ENCODE data around the gene REXO2. TPM values are rescaled to one million over a fixed set of nuclear protein-coding genes. Genes with fewer than 3 reads are reported as not detected.

The REXO2 gene
- total and polyA plus RNA-seq, 2 donors (not counting 1 experiment from before 2014, with no cell fraction given) = 27.7 to 37.2 TPM

DNA sequence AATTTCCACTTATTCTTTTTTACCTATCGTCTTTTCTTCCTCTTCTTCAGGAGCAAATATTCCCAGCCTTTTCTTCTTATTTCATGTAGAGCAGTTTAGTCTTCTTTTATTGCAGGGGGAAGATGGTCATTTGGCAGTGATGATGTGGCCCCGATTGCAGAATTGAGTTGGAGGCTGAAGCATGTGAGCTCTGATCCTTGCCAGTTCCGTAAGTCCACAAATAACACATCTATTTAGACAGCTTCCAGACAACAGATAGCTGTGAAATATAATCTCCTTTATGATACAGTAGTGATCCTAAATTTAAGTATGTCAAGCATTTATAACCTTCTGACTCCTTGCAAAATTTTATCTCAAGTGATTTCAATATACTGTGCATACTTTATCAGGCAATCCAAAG, 27.5 kb downstream of the REXO2 start:
- Mint-ChIP-seq H3K27ac (no peak overlapping the region), H3K27me3 (peaks cover 3% of the 10 kb centered on the region), H3K9me3 (ENCODE audit: insufficient read depth) (peaks cover 4% of the 10 kb centered on the region), H3K4me1 (no peaks in the 10 kb centered on the region), H3K4me3 (no peak overlapping the region)
- Histone ChIP-seq H3K79me2 (ENCODE audit: control insufficient read depth, insufficient read depth, low read length) (no peaks in the 10 kb centered on the region), H4K20me1 (ENCODE audit: control insufficient read depth, insufficient read depth, low read length, poor library complexity, severe bottlenecking) (no peaks in the 10 kb centered on the region), H3K4me3 (ENCODE audit: control extremely low read depth in 1 of 5, extremely low read depth in 1 of 5, insufficient read depth in 1 of 5, low read depth in 2 of 5, low read length in 4 of 5) (no peak overlapping the region), H3K4me1 (ENCODE audit: control insufficient read depth in 2 of 2, insufficient read depth in 2 of 2, low read length in 2 of 2) (no peaks in the 10 kb centered on the region), H3K27me3 (replicated peaks in 1 of 4; ENCODE audit: control extremely low read depth in 1 of 4, control insufficient read depth in 3 of 4, insufficient read depth in 4 of 4, low read length in 3 of 4) (no peaks in the 10 kb centered on the region), H2AFZ (ENCODE audit: insufficient read depth, low read depth, low read length, poor library complexity, severe bottlenecking) (no peak overlapping the region), H3K27ac (ENCODE audit: low read length in 2 of 2) (no peak overlapping the region), H3K9ac (ENCODE audit: low read length) (no peak overlapping the region), H3K9me3 (ENCODE audit: control extremely low read depth in 1 of 3, control insufficient read depth in 2 of 3, insufficient read depth in 1 of 3, low read length in 2 of 3) (no peaks in the 10 kb centered on the region), H3K4me2 (replicated peaks; ENCODE audit: low read depth, low read length, poor library complexity, severe bottlenecking) (no peak overlapping the region), H3K36me3 (replicated peaks in 1 of 2; ENCODE audit: control extremely low read depth in 1 of 2, control insufficient read depth in 1 of 2, extremely low read depth in 1 of 2, insufficient read depth in 2 of 2, low read length in 1 of 2) (no peaks in the 10 kb centered on the region)
- ChIA-PET POLR2A (no interaction called here), CTCF (no interaction called here)
- TF ChIP-seq EZH2 (IDR thresholded peaks at IDR 0.05; ENCODE audit: borderline replicate concordance, insufficient read depth, low read depth, low read length, poor library complexity, severe bottlenecking) = no peak
- TF ChIP-seq, protein P1, sequence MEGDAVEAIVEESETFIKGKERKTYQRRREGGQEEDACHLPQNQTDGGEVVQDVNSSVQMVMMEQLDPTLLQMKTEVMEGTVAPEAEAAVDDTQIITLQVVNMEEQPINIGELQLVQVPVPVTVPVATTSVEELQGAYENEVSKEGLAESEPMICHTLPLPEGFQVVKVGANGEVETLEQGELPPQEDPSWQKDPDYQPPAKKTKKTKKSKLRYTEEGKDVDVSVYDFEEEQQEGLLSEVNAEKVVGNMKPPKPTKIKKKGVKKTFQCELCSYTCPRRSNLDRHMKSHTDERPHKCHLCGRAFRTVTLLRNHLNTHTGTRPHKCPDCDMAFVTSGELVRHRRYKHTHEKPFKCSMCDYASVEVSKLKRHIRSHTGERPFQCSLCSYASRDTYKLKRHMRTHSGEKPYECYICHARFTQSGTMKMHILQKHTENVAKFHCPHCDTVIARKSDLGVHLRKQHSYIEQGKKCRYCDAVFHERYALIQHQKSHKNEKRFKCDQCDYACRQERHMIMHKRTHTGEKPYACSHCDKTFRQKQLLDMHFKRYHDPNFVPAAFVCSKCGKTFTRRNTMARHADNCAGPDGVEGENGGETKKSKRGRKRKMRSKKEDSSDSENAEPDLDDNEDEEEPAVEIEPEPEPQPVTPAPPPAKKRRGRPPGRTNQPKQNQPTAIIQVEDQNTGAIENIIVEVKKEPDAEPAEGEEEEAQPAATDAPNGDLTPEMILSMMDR (IDR thresholded peaks at IDR 0.05) = no peak
- intact Hi-C loops (cut with micrococcal nuclease) = no loop called here
- ATAC-seq (ENCODE audit: low read depth) = no peak
- WGBS (ENCODE audit: insufficient coverage) = no CpG with 5 or more reads among the region's 3 CpGs
- no peak for DNase-seq

DNA sequence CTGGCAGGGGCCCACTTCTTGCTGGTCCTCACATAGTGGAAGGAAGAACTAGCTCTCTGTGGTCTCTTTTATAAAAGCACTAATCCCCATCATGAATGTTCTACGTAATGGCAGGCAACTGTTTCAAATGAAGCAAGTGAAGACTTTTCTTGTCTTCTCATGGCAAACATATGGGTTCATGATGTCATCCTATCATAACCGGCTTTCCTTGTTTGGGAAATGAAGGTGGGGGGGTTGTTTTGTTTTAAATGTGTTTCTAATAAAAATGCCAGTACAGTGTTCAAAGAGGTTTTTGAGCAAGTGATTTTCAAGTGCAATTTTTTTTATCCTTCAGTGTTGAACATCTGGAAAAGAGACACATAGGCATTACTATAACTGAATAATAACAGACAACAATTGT, 33.4 kb downstream of the REXO2 start:
- H3K9me3 ChIP-seq (ENCODE audit: control extremely low read depth in 1 of 3, control insufficient read depth in 2 of 3, insufficient read depth in 1 of 3, low read length in 2 of 3) = no peaks in the 10 kb centered on the region
- POLR2A ChIA-PET = no interaction called here
- no peaks in the 10 kb centered on the region for H4K20me1 ChIP-seq (ENCODE audit: control insufficient read depth, insufficient read depth, low read length, poor library complexity, severe bottlenecking)
- no peak overlapping the region for H3K27ac ChIP-seq (ENCODE audit: low read length in 2 of 2)
- no peak overlapping the region for H3K9ac ChIP-seq (ENCODE audit: low read length)
- Mint-ChIP-seq H3K9me3 (ENCODE audit: insufficient read depth) (no peaks in the 10 kb centered on the region), H3K4me3 (no peak overlapping the region), H3K4me1 (no peaks in the 10 kb centered on the region), H3K27me3 (peaks cover 13% of the 10 kb centered on the region), H3K27ac (no peak overlapping the region)
- intact Hi-C loops (cut with micrococcal nuclease) = no loop called here
- ATAC-seq (ENCODE audit: low read depth) (no peak), DNase-seq (no peak)
- H3K36me3 ChIP-seq (replicated peaks in 1 of 2; ENCODE audit: control extremely low read depth in 1 of 2, control insufficient read depth in 1 of 2, extremely low read depth in 1 of 2, insufficient read depth in 2 of 2, low read length in 1 of 2) = no peaks in the 10 kb centered on the region
- no peak overlapping the region for H3K4me3 ChIP-seq (ENCODE audit: control extremely low read depth in 1 of 5, extremely low read depth in 1 of 5, insufficient read depth in 1 of 5, low read depth in 2 of 5, low read length in 4 of 5)
- no peaks in the 10 kb centered on the region for H3K79me2 ChIP-seq (ENCODE audit: control insufficient read depth, insufficient read depth, low read length)
- H3K4me2 ChIP-seq (replicated peaks; ENCODE audit: low read depth, low read length, poor library complexity, severe bottlenecking) = no peak overlapping the region
- no peak for TF ChIP-seq EZH2 (IDR thresholded peaks at IDR 0.05; ENCODE audit: borderline replicate concordance, insufficient read depth, low read depth, low read length, poor library complexity, severe bottlenecking)
- TF ChIP-seq, protein P1 (IDR thresholded peaks at IDR 0.05) = no peak
- no peaks in the 10 kb centered on the region for H3K27me3 ChIP-seq (replicated peaks in 1 of 4; ENCODE audit: control extremely low read depth in 1 of 4, control insufficient read depth in 3 of 4, insufficient read depth in 4 of 4, low read length in 3 of 4)
- WGBS (ENCODE audit: insufficient coverage) = 100% methylated on average over 1 of the region's 2 CpGs
- no peaks in the 10 kb centered on the region for H3K4me1 ChIP-seq (ENCODE audit: control insufficient read depth in 2 of 2, insufficient read depth in 2 of 2, low read length in 2 of 2)
- CTCF ChIA-PET = no interaction called here
- H2AFZ ChIP-seq (ENCODE audit: insufficient read depth, low read depth, low read length, poor library complexity, severe bottlenecking) = no peak overlapping the region
